Astrocyte (in vitro differentiated cells and primary cell): Measurements from ENCODE around the gene IFNG-AS1. TPM values are rescaled to one million over a fixed set of nuclear protein-coding genes. Genes with fewer than 3 reads are reported as not detected.

Experiments
- DNase-seq: peaks from one replicate; pipeline ENCODE4 v3.0.0-alpha.2; 2010; ENCODE audit warnings: low read depth
- FAIRE-seq: peaks from 2 replicates; lab custom pipeline; 2011; peaks lifted over from hg19 to GRCh38; lab: Jason Lieb, UNC
- H2AFZ ChIP-seq: 2 replicates; pipeline ENCODE4 v1.6.0; 2012; ENCODE audit warnings: low read depth, low read length, inconsistent platforms
- H3K27ac ChIP-seq: 2 replicates; pipeline ENCODE4 v1.5.1; 2011; ENCODE audit warnings: low read depth, low read length, inconsistent platforms
- H3K27me3 ChIP-seq: 2 replicates; pipeline ENCODE4 v1.6.0; 2011; ENCODE audit warnings: low read length, inconsistent platforms; ENCODE audit not compliant: insufficient read depth
- H3K36me3 ChIP-seq: 2 replicates; pipeline ENCODE4 v1.5.1; 2011; ENCODE audit warnings: low read length, inconsistent platforms; ENCODE audit not compliant: insufficient read depth
- H3K4me1 ChIP-seq: 2 replicates; pipeline ENCODE4 v1.5.1; 2011; ENCODE audit warnings: low read length, inconsistent platforms; ENCODE audit not compliant: insufficient read depth
- H3K4me2 ChIP-seq: 2 replicates; pipeline ENCODE4 v1.6.0; 2012; ENCODE audit warnings: low read length, inconsistent platforms
- H3K4me3 ChIP-seq: 2 replicates; pipeline ENCODE4 v1.5.1; 2011; ENCODE audit warnings: low read depth, mild to moderate bottlenecking, low read length, inconsistent platforms; ENCODE audit not compliant: insufficient read depth
- H3K79me2 ChIP-seq: 2 replicates; pipeline ENCODE4 v1.6.0; 2012; ENCODE audit warnings: mild to moderate bottlenecking, low read length, inconsistent platforms; ENCODE audit not compliant: insufficient read depth
- H3K9ac ChIP-seq: 2 replicates; pipeline ENCODE4 v1.6.0; 2012; ENCODE audit warnings: mild to moderate bottlenecking, low read length, inconsistent platforms
- H3K9me3 ChIP-seq: 2 replicates; pipeline ENCODE4 v1.5.1; 2012; ENCODE audit warnings: low read depth, mild to moderate bottlenecking, low read length, inconsistent platforms; ENCODE audit not compliant: insufficient read depth
- H4K20me1 ChIP-seq: 2 replicates; pipeline ENCODE4 v1.6.0; 2012; ENCODE audit warnings: low read length, inconsistent platforms; ENCODE audit not compliant: insufficient read depth
- H3K27ac Mint-ChIP-seq: one replicate; pipeline ENCODE4 v1.8.0; 2021; ENCODE audit warnings: mild to moderate bottlenecking, mixed read lengths; ENCODE audit not compliant: unreplicated experiment
- H3K27me3 Mint-ChIP-seq: one replicate; pipeline ENCODE4 v1.8.0; 2021; ENCODE audit warnings: low read depth, mixed read lengths; ENCODE audit not compliant: unreplicated experiment
- H3K36me3 Mint-ChIP-seq: one replicate; pipeline ENCODE4 v1.8.0; 2021; ENCODE audit warnings: low read depth, mixed read lengths; ENCODE audit not compliant: unreplicated experiment
- H3K4me1 Mint-ChIP-seq: one replicate; pipeline ENCODE4 v1.8.0; 2021; ENCODE audit warnings: low read depth, mixed read lengths; ENCODE audit not compliant: unreplicated experiment
- H3K4me3 Mint-ChIP-seq: one replicate; pipeline ENCODE4 v1.8.0; 2021; ENCODE audit warnings: mild to moderate bottlenecking, moderate library complexity, mixed read lengths; ENCODE audit not compliant: unreplicated experiment
- H3K9me3 Mint-ChIP-seq: one replicate; pipeline ENCODE4 v1.8.0; 2021; ENCODE audit warnings: mild to moderate bottlenecking, mixed read lengths; ENCODE audit not compliant: unreplicated experiment
- EZH2 ChIP-seq: IDR thresholded peaks from 2 replicates; pipeline ENCODE4 v1.6.1; 2012; ENCODE audit warnings: mild to moderate bottlenecking, low read length, inconsistent platforms; ENCODE audit not compliant: insufficient read depth
- total RNA-seq: library from RNA; stranded (reverse); gene quantifications from 2 replicates; pipeline ENCODE4 v1.2.1, GENCODE V29; 2021
- TF ChIP-seq, protein P1 (sequence below): IDR thresholded peaks from 2 replicates; pipeline ENCODE4 v1.5.1; 2011; ENCODE audit warnings: low read depth, mild to moderate bottlenecking, inconsistent platforms, low read length, moderate library complexity; ENCODE audit not compliant: insufficient read depth

IFNG-AS1 gene
- total RNA-seq, 1 donor from 2014 or later: not detected

DNA sequence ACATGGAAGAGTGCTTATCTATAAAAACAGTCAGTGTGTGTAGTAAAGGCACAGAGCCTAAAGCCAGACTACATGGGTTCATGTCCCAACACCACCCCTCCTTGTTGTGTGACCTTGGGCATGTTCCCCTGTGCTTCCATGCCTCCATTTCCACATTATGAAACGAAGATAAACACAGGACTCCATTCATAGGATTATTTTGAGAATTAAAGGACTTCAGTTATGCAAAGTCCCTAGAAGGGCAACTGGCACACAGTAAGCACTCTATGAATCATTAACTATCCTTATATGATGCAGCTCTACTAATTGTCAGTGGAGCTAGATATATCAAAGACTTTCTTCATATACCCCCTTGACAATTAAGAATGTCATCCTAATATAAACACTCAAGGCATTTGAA is 17.8 kb downstream of the IFNG-AS1 start:
- no peak for DNase-seq
- FAIRE-seq: no peak
- Histone ChIP-seq H3K79me2 (no peaks in the 10 kb centered on the region), H3K4me1 (no peaks in the 10 kb centered on the region), H3K4me3 (no peak overlapping the region), H3K9me3 (no peaks in the 10 kb centered on the region), H3K9ac (no peak overlapping the region), H4K20me1 (no peaks in the 10 kb centered on the region), H3K4me2 (no peak overlapping the region), H2AFZ (no peak overlapping the region), H3K36me3 (no peaks in the 10 kb centered on the region), H3K27me3 (no peaks in the 10 kb centered on the region), H3K27ac (no peak overlapping the region)
- no peak overlapping the region for H3K4me3 Mint-ChIP-seq
- H3K36me3 Mint-ChIP-seq: no peaks in the 10 kb centered on the region
- no peaks in the 10 kb centered on the region for H3K27me3 Mint-ChIP-seq
- no peak overlapping the region for H3K27ac Mint-ChIP-seq
- H3K9me3 Mint-ChIP-seq: peaks cover 7% of the 10 kb centered on the region
- TF ChIP-seq, protein P1, sequence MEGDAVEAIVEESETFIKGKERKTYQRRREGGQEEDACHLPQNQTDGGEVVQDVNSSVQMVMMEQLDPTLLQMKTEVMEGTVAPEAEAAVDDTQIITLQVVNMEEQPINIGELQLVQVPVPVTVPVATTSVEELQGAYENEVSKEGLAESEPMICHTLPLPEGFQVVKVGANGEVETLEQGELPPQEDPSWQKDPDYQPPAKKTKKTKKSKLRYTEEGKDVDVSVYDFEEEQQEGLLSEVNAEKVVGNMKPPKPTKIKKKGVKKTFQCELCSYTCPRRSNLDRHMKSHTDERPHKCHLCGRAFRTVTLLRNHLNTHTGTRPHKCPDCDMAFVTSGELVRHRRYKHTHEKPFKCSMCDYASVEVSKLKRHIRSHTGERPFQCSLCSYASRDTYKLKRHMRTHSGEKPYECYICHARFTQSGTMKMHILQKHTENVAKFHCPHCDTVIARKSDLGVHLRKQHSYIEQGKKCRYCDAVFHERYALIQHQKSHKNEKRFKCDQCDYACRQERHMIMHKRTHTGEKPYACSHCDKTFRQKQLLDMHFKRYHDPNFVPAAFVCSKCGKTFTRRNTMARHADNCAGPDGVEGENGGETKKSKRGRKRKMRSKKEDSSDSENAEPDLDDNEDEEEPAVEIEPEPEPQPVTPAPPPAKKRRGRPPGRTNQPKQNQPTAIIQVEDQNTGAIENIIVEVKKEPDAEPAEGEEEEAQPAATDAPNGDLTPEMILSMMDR: no peak
- no peak for TF ChIP-seq EZH2
- peaks cover 13% of the 10 kb centered on the region for H3K4me1 Mint-ChIP-seq

- Mint-ChIP-seq H3K27ac (no peak overlapping the region), H3K4me3 (no peak overlapping the region), H3K4me1 (peaks cover 17% of the 10 kb centered on the region), H3K9me3 (peaks cover 7% of the 10 kb centered on the region), H3K36me3 (no peaks in the 10 kb centered on the region), H3K27me3 (no peaks in the 10 kb centered on the region)
- Histone ChIP-seq H3K27me3 (no peaks in the 10 kb centered on the region), H3K4me2 (no peak overlapping the region), H3K27ac (no peak overlapping the region), H3K9ac (no peak overlapping the region), H3K9me3 (no peaks in the 10 kb centered on the region), H3K4me3 (no peak overlapping the region), H3K79me2 (no peaks in the 10 kb centered on the region), H2AFZ (no peak overlapping the region), H4K20me1 (no peaks in the 10 kb centered on the region), H3K36me3 (no peaks in the 10 kb centered on the region), H3K4me1 (no peaks in the 10 kb centered on the region)
- TF ChIP-seq EZH2: no peak
- TF ChIP-seq, protein P1: no peak
- no peak for FAIRE-seq
- DNase-seq: no peak
Measured at GRCh38 chr12:68007466-68007865, 18.2 kb downstream of the IFNG-AS1 start.

- Mint-ChIP-seq H3K27ac (no peak overlapping the region), H3K4me3 (no peak overlapping the region), H3K27me3 (no peaks in the 10 kb centered on the region), H3K9me3 (peaks cover 2% of the 10 kb centered on the region), H3K36me3 (no peaks in the 10 kb centered on the region), H3K4me1 (peaks cover 20% of the 10 kb centered on the region)
- Histone ChIP-seq H3K79me2 (no peaks in the 10 kb centered on the region), H3K4me1 (no peaks in the 10 kb centered on the region), H2AFZ (no peak overlapping the region), H3K9ac (no peak overlapping the region), H3K9me3 (no peaks in the 10 kb centered on the region), H4K20me1 (no peaks in the 10 kb centered on the region), H3K36me3 (no peaks in the 10 kb centered on the region), H3K4me2 (no peak overlapping the region), H3K4me3 (no peak overlapping the region), H3K27ac (no peak overlapping the region), H3K27me3 (no peaks in the 10 kb centered on the region)
- TF ChIP-seq EZH2: no peak
- TF ChIP-seq, protein P1: no peak
- FAIRE-seq: no peak
- no peak for DNase-seq
Measured at GRCh38 chr12:68011206-68011881, 22.1 kb downstream of the IFNG-AS1 start.
